SU-DHL-6 (cell line): ENCODE data around the gene PSG4.
"Not testable (repeated sequence)": the region's sequence is repeated elsewhere in the genome, so short reads cannot be mapped to it uniquely, and the experiment has no call there.

Experiments used
- H2AFZ ChIP-seq: fragments of 200-600 bp; sonication (generic); 2 replicates; pipeline ENCODE4 v1.6.1; 2014; ENCODE audit warnings: low read depth, mild to moderate bottlenecking, moderate library complexity, mixed read lengths, antibody characterized with exemption, low read length; ENCODE audit not compliant: severe bottlenecking
- H3F3A ChIP-seq: fragments of 200-600 bp; shearing (Covaris generic); 2 replicates; pipeline ENCODE4 v1.6.0; 2016; ENCODE audit warnings: antibody characterized with exemption, mild to moderate bottlenecking; ENCODE audit not compliant: insufficient read depth
- H3K27ac ChIP-seq: fragments of 200-600 bp; sonication (generic); 2 replicates; pipeline ENCODE4 v1.5.1; 2016; ENCODE audit warnings: low read depth, mild to moderate bottlenecking, low read length, moderate library complexity, mixed read lengths
- H3K27me3 ChIP-seq: fragments of 200-600 bp; sonication (generic), shearing (Covaris generic); 2 replicates; pipeline ENCODE4 v1.6.0; 2014; ENCODE audit warnings: mild to moderate bottlenecking, low read length
- H3K36me3 ChIP-seq: fragments of 200-600 bp; sonication (generic); 2 replicates; pipeline ENCODE4 v1.6.1; 2014; ENCODE audit warnings: mild to moderate bottlenecking, low read length, mixed read lengths
- H3K4me2 ChIP-seq: fragments of 300-600, 200-600 bp; shearing (Covaris generic), sonication (generic); 2 replicates; pipeline ENCODE4 v1.6.0; 2014; ENCODE audit warnings: low read length, low read depth, mild to moderate bottlenecking; ENCODE audit not compliant: poor library complexity, severe bottlenecking
- H3K4me3 ChIP-seq: fragments of 200-600 bp; sonication (generic); 2 replicates; pipeline ENCODE4 v1.5.1; 2014; ENCODE audit warnings: antibody characterized with exemption, low read length, mild to moderate bottlenecking, mixed read lengths; ENCODE audit not compliant: insufficient read depth, poor library complexity, severe bottlenecking
- H3K79me2 ChIP-seq: fragments of 200-600 bp; sonication (generic); 2 replicates; pipeline ENCODE4 v1.6.1; 2014; ENCODE audit warnings: mild to moderate bottlenecking, low read length, moderate library complexity; ENCODE audit not compliant: insufficient read depth
- H3K9ac ChIP-seq: fragments of 200-600 bp; sonication (generic); 2 replicates; pipeline ENCODE4 v1.7.0; 2014; ENCODE audit warnings: mild to moderate bottlenecking, low read length
- H3K9me2 ChIP-seq: fragments of 200-600 bp; sonication (generic); replicated peaks from 2 replicates; pipeline ENCODE4 v1.6.1; 2014; ENCODE audit warnings: low read length; ENCODE audit not compliant: insufficient read depth
- H3K9me3 ChIP-seq: fragments of 200-600 bp; sonication (generic); 2 replicates; pipeline ENCODE4 v1.6.1; 2014; ENCODE audit warnings: low read length, mixed read lengths; ENCODE audit not compliant: insufficient read depth
- H4K20me1 ChIP-seq: fragments of 200-600 bp; sonication (generic); 2 replicates; pipeline ENCODE4 v1.6.1; 2014; ENCODE audit warnings: low read depth, mild to moderate bottlenecking, antibody characterized with exemption, low read length, moderate library complexity, mixed read lengths

The PSG4 gene

DNA sequence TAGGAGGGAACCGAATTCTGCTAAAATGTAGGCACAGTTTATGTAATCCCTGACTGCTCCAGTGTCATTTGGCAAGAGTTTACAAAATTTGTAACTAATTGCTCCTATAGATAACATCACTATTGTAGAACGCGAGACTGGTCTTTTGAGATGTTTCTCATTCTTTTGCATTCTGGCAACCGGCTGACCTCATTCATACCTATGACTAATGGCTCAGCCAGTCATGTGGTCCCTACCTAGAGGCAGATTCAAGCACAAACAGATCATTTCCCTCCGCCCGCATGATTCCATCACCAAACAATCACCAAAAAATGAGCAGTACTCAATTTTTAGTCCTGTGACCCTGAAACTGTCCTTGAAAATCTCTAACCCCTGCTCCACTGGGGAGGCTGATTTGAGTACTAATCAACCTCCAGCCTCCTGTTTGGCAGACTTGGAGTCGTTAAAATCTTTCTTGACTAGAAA lies 4.1 kb downstream of the PSG4 start:
- H2AFZ ChIP-seq, H3K4me2 ChIP-seq, H3K9me3 ChIP-seq, H4K20me1 ChIP-seq, H3K79me2 ChIP-seq, H3K4me3 ChIP-seq, H3K27ac ChIP-seq, H3F3A ChIP-seq, H3K36me3 ChIP-seq, H3K9ac ChIP-seq, H3K9me2 ChIP-seq, H3K27me3 ChIP-seq: not testable (repeated sequence)

GRCh38 chr19:43198686-43199419 lies 6.6 kb downstream of the PSG4 start:
- not testable (repeated sequence) for H3K4me3 ChIP-seq, H3K4me2 ChIP-seq, H2AFZ ChIP-seq, H3K27me3 ChIP-seq, H3K27ac ChIP-seq, H3F3A ChIP-seq, H4K20me1 ChIP-seq, H3K9ac ChIP-seq, H3K36me3 ChIP-seq, H3K9me3 ChIP-seq, H3K9me2 ChIP-seq, H3K79me2 ChIP-seq

- not testable (repeated sequence) for H4K20me1 ChIP-seq, H3K9me2 ChIP-seq, H3K9me3 ChIP-seq, H3F3A ChIP-seq, H3K79me2 ChIP-seq, H3K27me3 ChIP-seq, H3K36me3 ChIP-seq, H3K4me3 ChIP-seq, H3K4me2 ChIP-seq, H3K27ac ChIP-seq, H3K9ac ChIP-seq, H2AFZ ChIP-seq
Observed at GRCh38 chr19:43197666-43198397, 7.6 kb downstream of the PSG4 start.

DNA sequence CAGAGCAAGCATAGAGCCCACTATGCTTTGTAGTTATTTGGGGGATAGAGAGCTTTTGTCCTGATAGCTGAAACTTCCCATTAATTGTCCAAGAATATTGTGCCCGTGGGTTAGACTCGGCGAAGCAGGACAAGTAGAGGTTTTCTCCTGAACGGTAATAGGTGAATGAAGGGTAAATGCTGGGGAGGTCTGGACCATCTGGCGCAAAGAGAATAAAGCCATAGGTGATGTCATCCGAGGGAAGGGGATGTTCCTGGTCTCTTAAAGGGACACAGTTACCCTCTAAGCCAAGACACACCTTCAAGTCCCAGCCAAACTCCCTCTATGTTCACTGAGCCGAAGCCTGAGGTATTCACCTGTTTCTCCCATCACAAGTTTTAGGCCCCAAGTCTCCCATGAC lies 11.0 kb downstream of the PSG4 start:
- H3K4me3 ChIP-seq, H3K9me3 ChIP-seq, H4K20me1 ChIP-seq, H3K27me3 ChIP-seq, H2AFZ ChIP-seq, H3K9me2 ChIP-seq, H3K27ac ChIP-seq, H3F3A ChIP-seq, H3K79me2 ChIP-seq, H3K9ac ChIP-seq, H3K4me2 ChIP-seq, H3K36me3 ChIP-seq: not testable (repeated sequence)

GRCh38 chr19:43192381-43193155 lies 12.9 kb downstream of the PSG4 start:
- not testable (repeated sequence) for H4K20me1 ChIP-seq, H3K27ac ChIP-seq, H3K36me3 ChIP-seq, H3K9me3 ChIP-seq, H3K79me2 ChIP-seq, H3K4me2 ChIP-seq, H3F3A ChIP-seq, H3K9me2 ChIP-seq, H3K27me3 ChIP-seq, H2AFZ ChIP-seq, H3K4me3 ChIP-seq, H3K9ac ChIP-seq

DNA sequence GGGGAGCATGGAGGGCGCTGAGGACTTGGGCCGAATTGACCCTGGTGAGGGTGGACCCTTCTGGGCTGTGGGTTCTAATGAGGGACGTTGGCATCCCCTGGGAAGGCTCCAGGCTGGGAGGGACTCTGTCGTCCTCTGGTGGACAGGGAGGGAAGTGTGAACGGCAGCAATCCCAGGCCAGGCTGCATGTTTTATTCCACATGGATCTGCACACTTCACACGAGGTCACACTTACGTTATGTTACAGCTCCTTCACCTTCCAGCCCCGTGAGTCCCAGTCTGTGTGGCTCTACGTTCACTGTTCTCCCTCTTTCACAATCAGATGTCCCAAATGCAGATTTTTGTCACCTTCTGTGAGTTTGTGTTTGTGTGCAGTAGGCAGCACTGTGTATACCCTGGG lies 17.3 kb downstream of the PSG4 start:
- H3K36me3 ChIP-seq, H3K27ac ChIP-seq, H3K9ac ChIP-seq: not testable (repeated sequence)

DNA sequence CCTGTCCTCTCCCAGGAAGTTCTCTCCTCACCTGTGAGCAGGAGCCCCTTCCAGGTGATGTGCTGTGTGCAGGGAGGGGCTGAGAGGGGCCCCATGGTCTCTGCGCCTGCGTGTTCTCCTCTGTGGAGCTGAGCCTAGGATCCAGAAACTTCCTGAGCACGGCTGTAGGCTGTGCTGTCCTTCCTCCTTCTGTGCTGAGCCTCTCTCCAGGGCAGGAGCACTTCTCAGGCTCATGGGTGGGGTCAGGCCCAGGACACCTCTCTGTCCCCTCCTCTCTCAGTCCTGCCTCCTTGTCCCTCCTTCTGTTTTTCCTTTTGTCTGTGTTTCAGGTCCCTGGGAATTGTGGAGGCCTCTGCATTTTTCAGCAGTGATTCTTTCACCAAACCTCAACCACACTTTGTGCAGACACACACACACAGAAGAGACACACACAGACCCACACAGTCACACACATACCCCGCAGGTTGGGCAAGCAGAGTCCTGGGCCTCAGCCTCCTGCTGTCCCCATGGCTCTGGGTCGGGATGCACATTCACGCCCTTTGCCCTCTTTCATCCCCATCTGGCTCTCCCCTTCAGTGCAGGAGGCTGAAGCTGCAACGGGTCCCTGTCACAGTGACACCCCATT lies 19.0 kb downstream of the PSG4 start, which contains the start of gene PSG5:
TSS of gene PSG5 (minus strand) at position 226 of the 625 bp plus-strand sequence. CDS start at position 95, 131 bp downstream.
- H3K27ac ChIP-seq, result not testable (repeated sequence)

More for the DNA sequence above, 17.3 kb downstream of the PSG4 start:
- not testable (repeated sequence) for H3K9me3 ChIP-seq, H3K79me2 ChIP-seq, H3F3A ChIP-seq, H3K9me2 ChIP-seq, H2AFZ ChIP-seq, H3K4me2 ChIP-seq, H3K4me3 ChIP-seq, H4K20me1 ChIP-seq, H3K27me3 ChIP-seq

More for the DNA sequence above, 19.0 kb downstream of the PSG4 start, which contains the start of gene PSG5:
- not testable (repeated sequence) for H2AFZ ChIP-seq, H3K4me3 ChIP-seq, H3K4me2 ChIP-seq, H3K9me2 ChIP-seq, H4K20me1 ChIP-seq, H3K9me3 ChIP-seq, H3K9ac ChIP-seq, H3K36me3 ChIP-seq, H3F3A ChIP-seq, H3K79me2 ChIP-seq, H3K27me3 ChIP-seq
